Loucy (cell line): ENCODE measurements around the gene CYTH4.

ENCODE experiments used
- H2AFZ ChIP-seq: fragments of 200-600 bp; sonication (generic); 2 replicates; pipeline ENCODE4 v1.6.0; 2016; ENCODE audit warnings: antibody characterized with exemption, mild to moderate bottlenecking, low read length, moderate library complexity
- H3F3A ChIP-seq: fragments of 200-600 bp; 2 replicates; pipeline ENCODE4 v1.6.0; 2016; ENCODE audit warnings: antibody characterized with exemption, low read depth, mild to moderate bottlenecking
- H3K27me3 ChIP-seq: fragments of 200-600 bp; sonication (generic); 2 replicates; pipeline ENCODE4 v1.6.1; 2014; ENCODE audit warnings: low read length, mild to moderate bottlenecking; ENCODE audit not compliant: insufficient read depth, poor library complexity, severe bottlenecking
- H3K36me3 ChIP-seq: fragments of 200-600 bp; sonication (generic); 2 replicates; pipeline ENCODE4 v1.6.1; 2016; ENCODE audit warnings: low read length; ENCODE audit not compliant: insufficient read depth
- H3K4me1 ChIP-seq: fragments of 200-600 bp; sonication (generic); 2 replicates; pipeline ENCODE4 v1.5.1; 2014; ENCODE audit warnings: low read length, mild to moderate bottlenecking; ENCODE audit not compliant: insufficient read depth, poor library complexity, severe bottlenecking
- H3K4me2 ChIP-seq: fragments of 200-600 bp; sonication (generic); 2 replicates; pipeline ENCODE4 v1.6.0; 2014; ENCODE audit warnings: antibody characterized with exemption, low read length, low read depth, mild to moderate bottlenecking; ENCODE audit not compliant: poor library complexity, severe bottlenecking
- H3K4me3 ChIP-seq: fragments of 200-600 bp; sonication (generic); 2 replicates; pipeline ENCODE4 v1.5.1; 2014; ENCODE audit warnings: low read length, mild to moderate bottlenecking, mixed read lengths; ENCODE audit not compliant: poor library complexity, severe bottlenecking
- H3K79me2 ChIP-seq: fragments of 200-600 bp; sonication (generic); 2 replicates; pipeline ENCODE4 v1.6.1; 2014; ENCODE audit warnings: low read length; ENCODE audit not compliant: insufficient read depth
- H3K9ac ChIP-seq: fragments of 200-600 bp; sonication (generic); 2 replicates; pipeline ENCODE4 v1.6.0; 2014; ENCODE audit warnings: mild to moderate bottlenecking, low read depth, low read length, moderate library complexity; ENCODE audit not compliant: poor library complexity, severe bottlenecking
- H3K9me2 ChIP-seq: fragments of 200-600 bp; sonication (generic); replicated peaks from 2 replicates; pipeline ENCODE4 v1.6.1; 2016; ENCODE audit warnings: low read depth, low read length, mixed read lengths
- H3K9me3 ChIP-seq: fragments of 200-600 bp; sonication (generic); 2 replicates; pipeline ENCODE4 v1.6.1; 2014; ENCODE audit warnings: mild to moderate bottlenecking, antibody characterized with exemption, low read length, low read depth; ENCODE audit not compliant: insufficient read depth
- H4K20me1 ChIP-seq: fragments of 200-600 bp; sonication (generic); 2 replicates; pipeline ENCODE4 v1.6.0; 2014; ENCODE audit warnings: antibody characterized with exemption, low read length, mild to moderate bottlenecking; ENCODE audit not compliant: insufficient read depth, poor library complexity, severe bottlenecking
- EZH2phosphoT487 ChIP-seq: fragments of 200-600 bp; IDR thresholded peaks from 2 replicates; pipeline ENCODE4 v1.6.1; 2018; ENCODE audit warnings: antibody characterized with exemption, mild to moderate bottlenecking, moderate library complexity, borderline replicate concordance
- TF ChIP-seq, protein P1 (sequence below): fragments of 200-600 bp; sonication (generic); conservative IDR thresholded peaks from 2 replicates; pipeline ENCODE4 v1.5.1; 2014; ENCODE audit warnings: mild to moderate bottlenecking, antibody characterized with exemption, low read length

CYTH4 gene

DNA sequence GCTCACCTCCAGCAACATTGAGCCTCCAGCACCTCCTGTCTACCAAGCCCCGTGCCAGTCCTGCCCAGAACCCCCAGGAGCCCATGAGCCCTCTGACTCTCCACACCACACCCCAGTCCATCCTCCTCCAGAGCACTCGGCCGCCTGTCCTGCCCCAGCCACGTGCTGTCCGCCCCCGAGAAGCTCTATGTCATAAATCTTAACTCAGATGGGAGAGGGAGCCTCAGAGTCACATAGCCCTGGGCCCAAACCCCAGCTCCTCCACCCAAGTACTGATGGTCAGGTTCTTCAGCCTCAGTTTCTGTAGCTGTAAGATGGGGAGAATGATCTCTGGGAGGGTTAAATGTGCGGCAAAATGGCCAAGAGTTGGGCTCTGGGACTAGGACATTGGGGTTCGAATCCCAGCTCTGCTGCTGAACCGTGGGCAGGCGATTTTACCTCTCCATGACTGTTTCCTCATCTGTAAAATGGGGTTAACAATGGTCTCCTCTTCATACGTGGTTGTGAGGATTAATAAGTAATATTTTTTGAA, 27.8 kb downstream of the CYTH4 start:
- Histone ChIP-seq H3K4me2 (peak overlapping the region; percentile 95), H3K9me3 (no peaks in the 10 kb centered on the region), H3K4me3 (peak overlapping the region; percentile 69), H2AFZ (no peak overlapping the region), H3K4me1 (peaks cover 91% of the 10 kb centered on the region), H3K9me2 (no peaks in the 10 kb centered on the region), H3K27me3 (no peaks in the 10 kb centered on the region), H3K79me2 (peaks cover 19% of the 10 kb centered on the region; the same call in 1 of the 2 replicates), H3K36me3 (peaks cover 9% of the 10 kb centered on the region; the same call in 1 of the 2 replicates), H4K20me1 (no peaks in the 10 kb centered on the region), H3F3A (peaks cover 23% of the 10 kb centered on the region), H3K9ac (peak overlapping the region; percentile 68)
- TF ChIP-seq, protein P1, sequence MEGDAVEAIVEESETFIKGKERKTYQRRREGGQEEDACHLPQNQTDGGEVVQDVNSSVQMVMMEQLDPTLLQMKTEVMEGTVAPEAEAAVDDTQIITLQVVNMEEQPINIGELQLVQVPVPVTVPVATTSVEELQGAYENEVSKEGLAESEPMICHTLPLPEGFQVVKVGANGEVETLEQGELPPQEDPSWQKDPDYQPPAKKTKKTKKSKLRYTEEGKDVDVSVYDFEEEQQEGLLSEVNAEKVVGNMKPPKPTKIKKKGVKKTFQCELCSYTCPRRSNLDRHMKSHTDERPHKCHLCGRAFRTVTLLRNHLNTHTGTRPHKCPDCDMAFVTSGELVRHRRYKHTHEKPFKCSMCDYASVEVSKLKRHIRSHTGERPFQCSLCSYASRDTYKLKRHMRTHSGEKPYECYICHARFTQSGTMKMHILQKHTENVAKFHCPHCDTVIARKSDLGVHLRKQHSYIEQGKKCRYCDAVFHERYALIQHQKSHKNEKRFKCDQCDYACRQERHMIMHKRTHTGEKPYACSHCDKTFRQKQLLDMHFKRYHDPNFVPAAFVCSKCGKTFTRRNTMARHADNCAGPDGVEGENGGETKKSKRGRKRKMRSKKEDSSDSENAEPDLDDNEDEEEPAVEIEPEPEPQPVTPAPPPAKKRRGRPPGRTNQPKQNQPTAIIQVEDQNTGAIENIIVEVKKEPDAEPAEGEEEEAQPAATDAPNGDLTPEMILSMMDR, result no peak
- TF ChIP-seq EZH2phosphoT487, result no peak

DNA sequence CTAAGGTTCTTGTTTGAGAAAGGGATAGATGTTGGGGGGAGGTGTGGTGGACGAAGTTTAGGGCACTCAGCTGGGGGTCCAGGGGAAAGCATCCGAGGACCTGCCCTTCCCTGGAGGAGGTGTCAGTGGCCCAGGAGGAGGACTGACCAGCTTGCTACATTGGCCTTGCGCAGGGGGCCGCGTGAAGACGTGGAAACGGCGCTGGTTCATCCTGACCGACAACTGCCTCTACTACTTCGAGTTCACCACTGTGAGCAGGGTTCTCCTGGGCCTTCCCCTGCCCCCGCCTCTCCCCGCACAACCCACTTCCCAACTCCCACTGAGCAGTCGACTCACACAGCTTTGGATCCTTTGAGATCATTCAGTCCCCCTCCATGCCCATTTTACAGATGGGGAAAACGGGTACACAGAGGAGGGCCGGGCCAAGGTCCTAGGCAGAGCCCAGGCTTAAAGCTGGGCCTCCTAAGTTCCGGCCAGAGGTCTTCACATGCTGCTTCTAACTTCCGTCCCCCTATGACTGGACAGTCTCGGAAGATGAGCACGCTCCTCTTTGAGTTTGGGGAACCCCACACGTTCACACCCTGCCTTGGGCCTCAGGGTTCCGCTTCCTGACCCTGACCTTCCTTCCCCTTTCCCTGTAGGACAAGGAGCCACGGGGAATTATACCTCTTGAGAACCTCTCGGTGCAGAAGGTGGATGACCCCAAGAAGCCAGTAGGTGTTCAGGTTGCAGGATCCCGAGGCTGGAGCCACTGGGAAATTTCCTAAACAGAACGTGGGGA, 28.7 kb downstream of the CYTH4 start:
- Histone ChIP-seq H4K20me1 (no peaks in the 10 kb centered on the region), H3K4me2 (peak overlapping the region; percentile 95), H3F3A (peaks cover 23% of the 10 kb centered on the region), H3K9me2 (no peaks in the 10 kb centered on the region), H3K36me3 (peaks cover 9% of the 10 kb centered on the region; the same call in 1 of the 2 replicates), H3K9ac (peak overlapping the region; percentile 68), H3K4me3 (no peak overlapping the region), H3K27me3 (no peaks in the 10 kb centered on the region), H2AFZ (no peak overlapping the region), H3K9me3 (no peaks in the 10 kb centered on the region), H3K79me2 (peaks cover 15% of the 10 kb centered on the region; the same call in 1 of the 2 replicates), H3K4me1 (peaks cover 89% of the 10 kb centered on the region)
- no peak for TF ChIP-seq EZH2phosphoT487
- TF ChIP-seq, protein P1, result no peak

DNA sequence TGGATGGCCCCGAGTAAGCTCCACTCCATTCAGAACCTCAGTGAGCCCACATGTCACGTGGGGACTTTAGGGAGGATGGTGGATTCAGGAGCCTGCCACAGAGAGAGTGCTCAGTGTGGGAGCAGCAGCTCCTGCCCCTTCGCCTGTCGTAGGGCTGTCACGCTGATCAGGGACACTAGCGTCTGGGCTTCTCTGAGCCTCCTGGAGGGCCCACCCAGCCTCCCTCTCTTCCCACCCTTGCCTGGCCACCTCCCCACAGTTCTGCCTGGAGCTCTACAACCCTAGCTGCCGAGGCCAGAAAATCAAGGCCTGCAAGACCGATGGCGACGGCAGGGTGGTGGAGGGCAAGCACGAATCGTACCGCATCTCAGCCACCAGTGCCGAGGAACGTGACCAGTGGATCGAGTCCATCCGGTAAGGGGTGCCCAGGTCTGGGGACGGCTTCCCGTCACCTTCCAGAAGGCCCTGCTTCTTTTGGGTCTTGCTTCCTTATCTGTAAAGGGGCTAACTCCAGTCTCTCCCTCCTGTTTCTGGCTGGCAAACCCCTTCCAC, 29.5 kb downstream of the CYTH4 start:
- H2AFZ ChIP-seq, result no peak overlapping the region
- H3K27me3 ChIP-seq, result no peaks in the 10 kb centered on the region
- no peaks in the 10 kb centered on the region for H3K9me2 ChIP-seq
- H4K20me1 ChIP-seq, result no peaks in the 10 kb centered on the region
- no peak overlapping the region for H3K4me3 ChIP-seq
- H3K36me3 ChIP-seq, result peaks cover 9% of the 10 kb centered on the region; the same call in 1 of the 2 replicates
- no peak overlapping the region for H3K4me2 ChIP-seq
- H3K9me3 ChIP-seq, result no peaks in the 10 kb centered on the region
- H3K4me1 ChIP-seq, result peaks cover 89% of the 10 kb centered on the region
- peaks cover 15% of the 10 kb centered on the region for H3F3A ChIP-seq
- no peak overlapping the region for H3K9ac ChIP-seq
- H3K79me2 ChIP-seq, result peaks cover 15% of the 10 kb centered on the region; the same call in 1 of the 2 replicates
- TF ChIP-seq EZH2phosphoT487, result no peak
- TF ChIP-seq, protein P1, result no peak
